GM12865 (cell line): ENCODE results near the gene FAM161A.
"Not testable (repeated sequence)": the region's sequence is repeated elsewhere in the genome, so short reads cannot be mapped to it uniquely, and the experiment has no call there.

ENCODE experiments used
- DNase-seq: peaks from one replicate; pipeline ENCODE4 v3.0.0; 2010; ENCODE audit warnings: low read depth
- H3K4me3 ChIP-seq: 2 replicates; pipeline ENCODE4 v1.5.1; 2011; ENCODE audit warnings: mild to moderate bottlenecking, low read depth, low read length, control low read depth
- CTCF ChIP-seq: IDR thresholded peaks from 2 replicates; pipeline ENCODE4 v1.5.1; 2011; ENCODE audit warnings: low read length, control low read depth, low read depth, inconsistent platforms; ENCODE audit not compliant: insufficient read depth; ENCODE audit errors: missing control alignments

Gene FAM161A

GRCh38 chr2:61862085-61862484 is 8.2 kb upstream of the FAM161A start:
- no peak for TF ChIP-seq CTCF
- no peak for DNase-seq

GRCh38 chr2:61857224-61857623 is 3.4 kb upstream of the FAM161A start:
- TF ChIP-seq CTCF = no peak
- H3K4me3 ChIP-seq = no peak overlapping the region
- DNase-seq = peak; percentile 20

More at GRCh38 chr2:61862085-61862484, 8.2 kb upstream of the FAM161A start:
- H3K4me3 ChIP-seq = no peak overlapping the region

GRCh38 chr2:61855318-61855613 is 1.4 kb upstream of the FAM161A start:
- H3K4me3 ChIP-seq = peak overlapping the region; percentile 82
- no peak for TF ChIP-seq CTCF
- DNase-seq = no peak

GRCh38 chr2:61854564-61855317 is 881 bp upstream of the FAM161A start:
- no peak for TF ChIP-seq CTCF
- H3K4me3 ChIP-seq = peak overlapping the region; percentile 82
- DNase-seq = peak; percentile 98

GRCh38 chr2:61853086-61853846 is 594 bp downstream of the FAM161A start:
- H3K4me3 ChIP-seq = peak overlapping the region; percentile 82
- no peak for TF ChIP-seq CTCF
- DNase-seq = peak; percentile 29

- DNase-seq, H3K4me3 ChIP-seq: not testable (repeated sequence)
These were observed 2.6 kb downstream of the FAM161A start for GRCh38 chr2:61851270-61851669.

GRCh38 chr2:61845320-61845719 is 8.5 kb downstream of the FAM161A start:
- TF ChIP-seq CTCF = no peak
- DNase-seq = no peak
- no peak overlapping the region for H3K4me3 ChIP-seq
